ENCODE measurements around the gene PLLP. TPM values are rescaled to one million over a fixed set of nuclear protein-coding genes. Genes with fewer than 3 reads are reported as not detected.

The PLLP gene
- total RNA-seq, 2 donors from 2014 or later: 3.1 to 8.6 TPM

DNA sequence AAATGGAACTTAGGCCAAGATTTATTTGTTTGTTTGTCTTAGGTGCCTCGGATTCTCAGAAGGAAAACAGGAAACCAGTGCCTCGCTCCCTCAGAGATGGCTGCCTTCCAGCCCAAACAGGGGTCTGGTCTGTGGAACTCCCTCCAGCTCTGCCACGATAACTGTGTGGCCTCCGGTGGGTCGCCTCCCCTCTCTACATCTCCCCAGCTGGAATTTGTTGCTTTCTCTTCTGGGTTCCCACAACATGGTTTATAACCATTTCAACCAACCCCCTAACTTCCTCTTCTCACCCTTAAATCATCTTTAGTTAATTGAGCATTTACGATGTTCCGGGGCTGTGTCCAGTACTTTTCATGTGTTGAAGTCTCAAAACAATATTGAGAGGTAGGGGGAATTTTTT, 30.9 kb upstream of the PLLP start:
- Histone ChIP-seq H3K4me3 (no peak overlapping the region), H3K4me1 (ENCODE audit: control insufficient read depth in 1 of 2, low read depth in 2 of 2) (peaks cover 26 to 68% of the 10 kb centered on the region in 2 donors), H3K27ac (peak overlapping the region; percentile 42 to 81), H3K9me3 (no peaks in the 10 kb centered on the region), H3K36me3 (no peaks in the 10 kb centered on the region), H3K27me3 (replicated peaks; ENCODE audit: insufficient read depth) (no peaks in the 10 kb centered on the region)
- no peak for ATAC-seq (ENCODE audit: insufficient number of reproducible peaks, low FRiP score, low read depth)
- DNase-seq (ENCODE audit: low spot score): no peak
- TF ChIP-seq, protein P1, sequence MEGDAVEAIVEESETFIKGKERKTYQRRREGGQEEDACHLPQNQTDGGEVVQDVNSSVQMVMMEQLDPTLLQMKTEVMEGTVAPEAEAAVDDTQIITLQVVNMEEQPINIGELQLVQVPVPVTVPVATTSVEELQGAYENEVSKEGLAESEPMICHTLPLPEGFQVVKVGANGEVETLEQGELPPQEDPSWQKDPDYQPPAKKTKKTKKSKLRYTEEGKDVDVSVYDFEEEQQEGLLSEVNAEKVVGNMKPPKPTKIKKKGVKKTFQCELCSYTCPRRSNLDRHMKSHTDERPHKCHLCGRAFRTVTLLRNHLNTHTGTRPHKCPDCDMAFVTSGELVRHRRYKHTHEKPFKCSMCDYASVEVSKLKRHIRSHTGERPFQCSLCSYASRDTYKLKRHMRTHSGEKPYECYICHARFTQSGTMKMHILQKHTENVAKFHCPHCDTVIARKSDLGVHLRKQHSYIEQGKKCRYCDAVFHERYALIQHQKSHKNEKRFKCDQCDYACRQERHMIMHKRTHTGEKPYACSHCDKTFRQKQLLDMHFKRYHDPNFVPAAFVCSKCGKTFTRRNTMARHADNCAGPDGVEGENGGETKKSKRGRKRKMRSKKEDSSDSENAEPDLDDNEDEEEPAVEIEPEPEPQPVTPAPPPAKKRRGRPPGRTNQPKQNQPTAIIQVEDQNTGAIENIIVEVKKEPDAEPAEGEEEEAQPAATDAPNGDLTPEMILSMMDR (IDR thresholded peaks at IDR 0.05): no peak

DNA sequence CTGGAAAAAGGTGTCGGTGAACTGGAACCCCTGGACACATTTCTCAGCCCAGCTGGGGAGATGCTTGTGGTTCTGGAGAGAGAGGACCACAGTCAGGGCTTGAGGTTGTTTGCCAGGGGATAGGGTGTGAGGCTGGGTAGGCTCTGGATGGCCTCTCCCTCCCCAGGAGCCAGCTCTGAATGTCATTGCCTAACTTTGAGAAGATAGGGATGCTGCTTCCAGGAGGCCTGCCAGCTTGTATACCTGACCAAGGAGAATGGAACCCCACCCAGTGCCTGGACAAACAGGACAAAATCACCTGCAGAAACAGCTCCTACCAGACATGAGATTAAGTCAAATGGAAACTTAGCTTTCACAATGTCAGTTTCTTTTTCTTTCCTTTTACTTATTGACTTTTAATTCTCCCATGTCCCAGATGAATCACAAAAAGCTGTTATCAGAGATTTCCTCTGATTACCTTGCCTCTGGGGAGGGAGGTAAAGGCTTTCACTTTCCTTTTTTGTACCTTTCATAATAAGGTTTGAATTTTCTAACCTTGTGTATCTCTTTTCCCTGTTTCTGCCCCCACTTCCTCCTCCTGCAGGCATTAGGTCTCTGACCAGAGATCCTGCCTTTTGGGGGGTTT, 29.8 kb upstream of the PLLP start:
- DNase-seq (ENCODE audit: low spot score) (no peak), ATAC-seq (ENCODE audit: insufficient number of reproducible peaks, low FRiP score, low read depth) (no peak)
- Histone ChIP-seq H3K27me3 (replicated peaks; ENCODE audit: insufficient read depth) (no peaks in the 10 kb centered on the region), H3K9me3 (no peaks in the 10 kb centered on the region), H3K4me1 (ENCODE audit: control insufficient read depth in 1 of 2, low read depth in 2 of 2) (peaks cover 29 to 72% of the 10 kb centered on the region in 2 donors), H3K27ac (peak overlapping the region; percentile 31 to 42), H3K4me3 (no peak overlapping the region), H3K36me3 (no peaks in the 10 kb centered on the region)
- TF ChIP-seq, protein P1 (IDR thresholded peaks at IDR 0.05): no peak

DNA sequence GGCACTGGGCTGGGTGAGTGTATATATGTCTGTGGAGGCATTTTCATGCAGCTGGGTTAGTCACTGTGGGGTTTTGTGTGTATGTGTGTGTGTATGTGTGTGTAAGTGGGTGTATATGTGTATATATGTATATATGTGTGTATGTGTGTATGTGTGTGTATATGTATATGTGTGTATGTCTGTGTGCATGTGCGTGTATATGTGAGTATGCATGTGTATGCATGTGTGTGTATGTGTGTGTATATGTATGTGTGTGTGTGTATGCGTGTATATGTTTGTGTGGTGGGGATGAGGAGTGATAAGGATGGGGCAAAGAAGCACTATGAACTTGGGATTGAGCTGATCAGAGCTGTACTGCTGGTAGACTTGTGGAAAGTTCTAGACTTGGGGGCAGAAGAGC, 29.0 kb upstream of the PLLP start:
- Histone ChIP-seq H3K9me3 (no peaks in the 10 kb centered on the region), H3K4me3 (no peak overlapping the region), H3K27me3 (replicated peaks; ENCODE audit: insufficient read depth) (no peaks in the 10 kb centered on the region), H3K27ac (peak overlapping the region; percentile 31 to 42), H3K36me3 (no peaks in the 10 kb centered on the region), H3K4me1 (ENCODE audit: control insufficient read depth in 1 of 2, low read depth in 2 of 2) (peaks cover 27 to 69% of the 10 kb centered on the region in 2 donors)
- DNase-seq (ENCODE audit: low spot score) (no peak), ATAC-seq (ENCODE audit: insufficient number of reproducible peaks, low FRiP score, low read depth) (no peak)
- TF ChIP-seq, protein P1 (IDR thresholded peaks at IDR 0.05): no peak

DNA sequence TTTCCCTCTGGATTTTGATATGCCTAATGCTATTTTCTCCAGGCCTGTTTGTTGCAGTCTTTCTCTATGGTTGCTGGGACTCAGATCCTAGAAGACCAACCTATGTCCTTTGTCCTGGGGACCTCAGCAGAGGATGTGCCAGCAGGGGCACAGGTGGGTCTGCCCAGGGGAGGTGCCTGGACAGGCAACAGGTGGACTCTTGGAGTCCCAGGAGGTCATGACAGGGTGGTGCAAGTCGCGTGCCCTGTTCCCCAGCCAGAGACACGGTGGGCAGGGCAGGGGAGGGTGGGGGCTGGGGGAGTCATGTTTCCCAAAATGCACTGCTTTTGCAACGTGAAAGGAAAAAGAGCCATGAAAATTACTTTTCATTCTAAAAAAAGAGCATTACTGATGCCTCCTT, 26.3 kb upstream of the PLLP start:
- peak overlapping the region; percentile 83 to 89 for H3K27ac ChIP-seq
- no peak overlapping the region for H3K4me3 ChIP-seq
- peaks cover 10 to 50% of the 10 kb centered on the region in 2 donors for H3K4me1 ChIP-seq (ENCODE audit: control insufficient read depth in 1 of 2, low read depth in 2 of 2)
- no peaks in the 10 kb centered on the region for H3K27me3 ChIP-seq (replicated peaks; ENCODE audit: insufficient read depth)
- no peaks in the 10 kb centered on the region for H3K9me3 ChIP-seq
- TF ChIP-seq, protein P1 (IDR thresholded peaks at IDR 0.05): no peak
- no peak for DNase-seq (ENCODE audit: low spot score)
- no peak for ATAC-seq (ENCODE audit: insufficient number of reproducible peaks, low FRiP score, low read depth)
- H3K36me3 ChIP-seq: no peaks in the 10 kb centered on the region

DNA sequence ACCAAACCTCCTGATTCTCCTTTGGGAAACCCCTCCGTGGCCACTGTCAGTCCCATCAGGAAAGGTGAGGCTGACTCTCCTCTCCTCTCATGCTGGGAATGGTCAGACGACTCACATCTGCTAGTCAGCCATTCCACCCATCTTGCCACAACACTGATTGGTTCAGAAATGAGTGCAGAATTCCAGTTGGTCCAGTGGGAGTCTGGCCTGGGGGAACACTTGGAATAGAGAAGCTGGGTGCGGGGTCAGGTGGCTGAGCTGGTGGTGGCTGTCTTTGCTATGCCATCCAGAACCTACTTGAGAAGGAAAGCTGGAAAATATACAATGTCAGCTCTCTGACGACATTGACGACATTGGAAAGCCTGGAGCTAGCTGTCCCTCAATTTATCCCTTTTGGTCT, 23.6 kb upstream of the PLLP start:
- TF ChIP-seq, protein P1 (IDR thresholded peaks at IDR 0.05): no peak
- Histone ChIP-seq H3K27me3 (replicated peaks; ENCODE audit: insufficient read depth) (no peaks in the 10 kb centered on the region), H3K36me3 (no peaks in the 10 kb centered on the region), H3K27ac (peak overlapping the region; percentile 13 to 95), H3K4me1 (ENCODE audit: control insufficient read depth in 1 of 2, low read depth in 2 of 2) (peaks cover 17 to 48% of the 10 kb centered on the region in 2 donors), H3K4me3 (no peak overlapping the region), H3K9me3 (no peaks in the 10 kb centered on the region)
- ATAC-seq (ENCODE audit: insufficient number of reproducible peaks, low FRiP score, low read depth) (no peak), DNase-seq (ENCODE audit: low spot score) (no peak)

Data from thoracic aorta (tissue), 2 donors.